GM23248 (cell line): Measurements from ENCODE around the gene ADAMTS9.

ENCODE experiments used
- EZH2 ChIP-seq: fragments of 200-600 bp; sonication (generic); IDR thresholded peaks from 2 replicates; pipeline ENCODE4 v1.6.1; 2018; ENCODE audit warnings: antibody characterized with exemption, mild to moderate bottlenecking; ENCODE audit not compliant: insufficient read depth, poor library complexity, severe bottlenecking
- EZH2phosphoT487 ChIP-seq: fragments of 200-600 bp; sonication (generic); IDR thresholded peaks from 2 replicates; pipeline ENCODE4 v1.6.1; 2018; ENCODE audit warnings: antibody characterized with exemption, moderate library complexity, mild to moderate bottlenecking, low read depth; ENCODE audit not compliant: insufficient read depth

- no peak for TF ChIP-seq EZH2
- TF ChIP-seq EZH2phosphoT487: no peak
Observed at GRCh38 chr3:64495121-64495780, 192.5 kb downstream of the ADAMTS9 start.
